ENCODE data around the gene DIP2B.
"Not testable (repeated sequence)": the region's sequence is repeated elsewhere in the genome, so short reads cannot be mapped to it uniquely, and the experiment has no call there.

- TF ChIP-seq CTCF (IDR thresholded peaks at IDR 0.05; ENCODE audit: insufficient read depth, low read length, poor library complexity, severe bottlenecking); EZH2phosphoT487 (conservative IDR thresholded peaks at IDR 0.05; ENCODE audit: low read length): not testable (repeated sequence)
Measured at GRCh38 chr12:50681064-50681463, 176.3 kb downstream of the DIP2B start.

All from SU-DHL-6 (cell line).